Measurements from ENCODE around the gene FCF1. TPM values are rescaled to one million over a fixed set of nuclear protein-coding genes. Genes with fewer than 3 reads are reported as not detected.

FCF1 gene
- 10 to 100 TPM in 1 of 2 donors, 1 to 10 TPM in 1; 4.9 to 19.2 TPM for total RNA-seq

- TF ChIP-seq POLR2A (IDR thresholded peaks at IDR 0.05) (peak in 2 of 3 donors; percentile 68 to 78), CTCF (IDR thresholded peaks at IDR 0.05) (peak in 2 of 7 experiments; percentile 10 to 12)
- peak within 1 kb of the TSS; percentile 26 to 97 for H3K4me3 ChIP-seq
- ATAC-seq = peak; percentile 97
- peak within 1 kb of the TSS; percentile 69 to 77 (median 72) for H3K27ac ChIP-seq
- no peaks in the 10 kb centered on the region for H3K9me3 ChIP-seq
- intact Hi-C loops (cut with DNase I) = no loop called here
- H3K36me3 ChIP-seq (replicated peaks in 1 of 2; ENCODE audit: insufficient read depth in 1 of 2, low read depth in 2 of 2) = peaks cover 0 to 4% of the 10 kb centered on the region in 2 donors
- peaks cover 8% of the 10 kb centered on the region for H3K4me1 ChIP-seq
- 0% methylated on average over 23 to 31 of the region's 31 CpGs for WGBS, 2 donors
- DNase-seq = peak; percentile 74 to 89 (median 78)
- no peaks in the 10 kb centered on the region for H3K27me3 ChIP-seq
Measured at GRCh38 chr14:74712499-74713394, at the start of gene FCF1, which contains the start of gene AREL1. TSS of gene FCF1 (plus strand) at chr14:74713144. CDS start at chr14:74713198, 54 bp downstream. TSS of gene AREL1 (minus strand) at chr14:74713080. CDS start at chr14:74685615, 27,465 bp downstream.

- H3K27ac ChIP-seq = no peak overlapping the region
- DNase-seq (peak in 1 of 4 donors; percentile 4), ATAC-seq (no peak)
- H3K9me3 ChIP-seq = no peaks in the 10 kb centered on the region
- TF ChIP-seq CTCF (IDR thresholded peaks at IDR 0.05) = no peak
- no peak for TF ChIP-seq POLR2A (IDR thresholded peaks at IDR 0.05)
- intact Hi-C loops (cut with DNase I) = no loop called here
- no peaks in the 10 kb centered on the region for H3K27me3 ChIP-seq
- no peaks in the 10 kb centered on the region for H3K4me1 ChIP-seq
- peaks cover 0 to 21% of the 10 kb centered on the region in 2 donors for H3K36me3 ChIP-seq (replicated peaks in 1 of 2; ENCODE audit: insufficient read depth in 1 of 2, low read depth in 2 of 2)
- WGBS, 2 donors = 87 to 96% methylated on average over 6 to 7 of the region's 7 CpGs
- no peak overlapping the region for H3K4me3 ChIP-seq
Measured at GRCh38 chr14:74663884-74664283, 49.1 kb upstream of the FCF1 start.

GRCh38 chr14:74664717-74665116 is 48.2 kb upstream of the FCF1 start:
- H3K27me3 ChIP-seq = no peaks in the 10 kb centered on the region
- WGBS, 2 donors = 97 to 98% methylated on average over 2 of the region's 2 CpGs
- H3K4me3 ChIP-seq = no peak overlapping the region
- no peak for DNase-seq
- peaks cover 0 to 25% of the 10 kb centered on the region in 2 donors for H3K36me3 ChIP-seq (replicated peaks in 1 of 2; ENCODE audit: insufficient read depth in 1 of 2, low read depth in 2 of 2)
- TF ChIP-seq CTCF (IDR thresholded peaks at IDR 0.05) = no peak
- TF ChIP-seq POLR2A (IDR thresholded peaks at IDR 0.05) = no peak
- no peaks in the 10 kb centered on the region for H3K9me3 ChIP-seq
- no peak overlapping the region for H3K27ac ChIP-seq
- intact Hi-C loops (cut with DNase I) = no loop called here
- H3K4me1 ChIP-seq = no peaks in the 10 kb centered on the region
- no peak for ATAC-seq

GRCh38 chr14:74667758-74668157 is 45.2 kb upstream of the FCF1 start:
- WGBS, 2 donors = 78 to 88% methylated on average over 1 of the region's 1 CpG
- Histone ChIP-seq H3K27me3 (no peaks in the 10 kb centered on the region), H3K9me3 (no peaks in the 10 kb centered on the region), H3K4me1 (no peaks in the 10 kb centered on the region), H3K36me3 (replicated peaks in 1 of 2; ENCODE audit: insufficient read depth in 1 of 2, low read depth in 2 of 2) (peaks cover 0 to 35% of the 10 kb centered on the region in 2 donors), H3K4me3 (no peak overlapping the region), H3K27ac (no peak overlapping the region)
- intact Hi-C loops (cut with DNase I) = no loop called here
- no peak for TF ChIP-seq CTCF (IDR thresholded peaks at IDR 0.05)
- TF ChIP-seq POLR2A (IDR thresholded peaks at IDR 0.05) = no peak
- no peak for ATAC-seq
- no peak for DNase-seq
